NCI-H1436 treated with DMSO at 0.1 percent for 48 hours (cell line): ENCODE results near the gene SUPT4H1.
"Not testable (repeated sequence)": the region's sequence is repeated elsewhere in the genome, so short reads cannot be mapped to it uniquely, and the experiment has no call there.

ENCODE experiments used
- DNase-seq: peaks from one replicate; lab custom pipeline; 2025; lab: John Stamatoyannopoulos, UW

The SUPT4H1 gene

GRCh38 chr17:58351831-58352595 is at the start of gene SUPT4H1:
SUPT4H1 (minus strand) TSS chr17:58352201; CDS start chr17:58352135, 66 bp downstream.
- DNase-seq, result peak; percentile 81

- DNase-seq, result no peak
These were observed 49.3 kb upstream of the SUPT4H1 start for GRCh38 chr17:58401287-58401686.

DNA sequence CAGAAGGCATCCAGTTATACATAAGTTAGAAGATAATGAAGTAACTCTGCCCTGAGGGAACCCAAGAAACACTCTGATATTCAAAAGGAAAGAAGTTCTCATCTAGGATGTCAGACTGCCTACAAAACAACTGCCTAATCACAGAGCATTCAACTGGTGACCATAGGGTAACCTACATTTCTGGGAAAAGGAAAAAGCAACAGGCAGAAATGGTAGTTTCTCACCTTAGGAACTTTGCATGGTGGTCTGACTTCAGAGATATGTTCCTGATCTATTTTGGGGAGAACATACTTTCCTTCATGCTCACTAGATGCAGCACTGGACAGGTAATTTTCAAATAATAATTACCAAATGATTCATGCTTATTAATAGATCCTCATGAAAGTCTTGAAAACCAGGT is 48.8 kb upstream of the SUPT4H1 start:
- no peak for DNase-seq

DNA sequence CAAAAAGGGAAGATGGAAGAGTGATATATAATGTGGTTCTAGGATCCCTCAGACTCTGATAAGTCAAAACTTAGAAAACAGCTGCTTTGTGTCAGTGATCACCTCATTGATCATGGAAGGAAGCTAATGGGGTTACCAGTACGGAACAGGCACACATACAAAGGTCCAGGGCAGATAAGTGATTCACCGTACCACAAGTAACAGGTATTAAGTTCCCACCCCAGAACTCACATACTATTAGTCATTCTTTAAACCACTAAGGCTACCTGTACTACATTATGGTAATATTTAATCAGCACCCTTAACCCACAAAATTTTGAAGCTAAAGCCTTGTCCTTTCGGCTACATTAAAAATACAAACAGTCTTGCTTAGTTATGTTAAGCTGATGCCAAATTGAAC is 48.0 kb upstream of the SUPT4H1 start:
- no peak for DNase-seq

GRCh38 chr17:58398574-58399266 is 46.7 kb upstream of the SUPT4H1 start:
- DNase-seq, result no peak

DNA sequence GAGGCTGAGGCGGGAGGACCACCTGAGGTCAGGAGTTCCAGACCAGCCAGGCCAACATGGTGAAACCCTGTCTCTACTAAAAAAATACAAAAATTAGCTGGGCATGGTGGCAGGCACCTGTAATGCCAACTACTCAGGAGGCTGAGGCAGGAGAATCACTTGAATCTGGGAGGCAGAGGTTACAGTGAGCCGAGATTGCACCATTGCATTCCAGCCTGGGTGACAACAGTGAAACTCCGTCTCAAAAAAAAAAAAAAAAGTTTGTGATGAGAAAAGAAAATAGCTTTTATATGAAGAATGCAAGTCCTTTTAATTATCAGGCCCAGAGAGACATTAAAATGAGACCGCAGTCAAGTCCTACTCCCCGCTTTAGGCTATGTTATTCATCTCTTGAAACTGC is 45.4 kb upstream of the SUPT4H1 start:
- not testable (repeated sequence) for DNase-seq

- no peak for DNase-seq
These were observed 44.2 kb upstream of the SUPT4H1 start for GRCh38 chr17:58396173-58396572.

- no peak for DNase-seq
These were observed 42.7 kb upstream of the SUPT4H1 start for GRCh38 chr17:58394534-58395223.

DNA sequence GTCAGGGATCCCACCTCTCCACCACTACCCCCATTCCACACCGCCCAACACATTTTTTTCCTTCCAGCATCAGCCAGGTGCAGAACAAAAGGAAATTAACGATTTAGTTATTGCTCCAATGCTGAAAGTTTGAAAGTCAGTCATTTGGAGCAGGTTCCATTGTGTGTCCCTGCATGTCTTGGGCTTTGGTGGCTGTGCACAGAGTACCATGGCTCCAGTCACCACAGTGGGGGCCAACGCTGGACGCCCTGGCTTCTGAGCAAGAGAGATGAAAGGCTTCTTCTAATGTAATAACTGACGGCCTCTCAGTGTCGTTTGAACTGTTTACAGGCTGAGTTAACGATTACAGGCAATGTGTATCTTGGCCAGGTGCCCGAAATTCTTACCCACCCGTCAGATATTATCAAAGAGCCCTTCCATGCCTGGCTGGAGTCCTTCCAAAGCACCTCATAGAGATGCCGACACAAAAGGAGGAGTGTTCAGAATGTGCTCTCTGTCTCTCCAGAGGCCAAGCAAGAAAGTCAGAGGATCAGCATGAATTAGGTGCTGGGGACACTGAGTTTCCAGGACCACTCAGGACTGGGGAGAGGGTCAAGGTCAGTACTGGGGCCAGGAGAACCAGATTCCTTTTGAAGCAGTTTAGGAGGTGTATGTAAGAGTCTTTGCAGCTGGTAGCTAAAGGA is 39.4 kb upstream of the SUPT4H1 start:
- peak; percentile 53 for DNase-seq

GRCh38 chr17:58390884-58391283 is 38.9 kb upstream of the SUPT4H1 start:
- DNase-seq, result no peak

- no peak for DNase-seq
These were observed 36.5 kb upstream of the SUPT4H1 start for GRCh38 chr17:58388302-58389190.

GRCh38 chr17:58387834-58388233 is 35.8 kb upstream of the SUPT4H1 start:
- no peak for DNase-seq

- DNase-seq, result no peak
These were observed 34.7 kb upstream of the SUPT4H1 start for GRCh38 chr17:58386708-58387107.

GRCh38 chr17:58385359-58385899 is 33.4 kb upstream of the SUPT4H1 start:
- DNase-seq, result no peak

GRCh38 chr17:58384897-58385296 is 32.9 kb upstream of the SUPT4H1 start:
- no peak for DNase-seq

DNA sequence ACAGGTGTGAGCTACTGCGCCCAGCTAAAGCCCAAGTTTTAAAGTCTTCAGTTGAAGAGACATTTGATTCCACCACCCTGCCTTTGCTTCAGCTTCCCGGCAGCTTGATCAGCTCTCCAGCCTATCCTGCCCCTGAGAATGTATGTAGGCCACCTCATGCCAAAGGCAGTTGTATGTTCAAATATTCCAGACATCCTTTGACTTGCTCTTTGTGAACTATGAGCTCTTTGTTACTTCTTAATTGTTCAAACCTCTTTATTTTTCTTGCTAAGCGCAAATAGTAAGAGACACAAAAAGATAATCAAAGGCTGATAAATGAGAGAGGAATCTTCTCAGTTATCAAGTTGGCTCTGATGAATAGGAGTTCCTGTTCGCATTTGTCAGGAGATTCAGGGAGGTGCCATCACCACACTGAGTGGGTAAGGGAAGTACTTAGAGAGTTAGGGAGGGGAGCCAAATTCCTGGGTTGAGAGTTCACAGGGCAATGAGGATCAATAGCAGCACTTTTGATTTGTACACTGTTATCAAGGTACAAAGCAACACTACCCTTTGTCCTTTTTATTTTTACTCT is 32.0 kb upstream of the SUPT4H1 start:
- DNase-seq, result no peak

DNA sequence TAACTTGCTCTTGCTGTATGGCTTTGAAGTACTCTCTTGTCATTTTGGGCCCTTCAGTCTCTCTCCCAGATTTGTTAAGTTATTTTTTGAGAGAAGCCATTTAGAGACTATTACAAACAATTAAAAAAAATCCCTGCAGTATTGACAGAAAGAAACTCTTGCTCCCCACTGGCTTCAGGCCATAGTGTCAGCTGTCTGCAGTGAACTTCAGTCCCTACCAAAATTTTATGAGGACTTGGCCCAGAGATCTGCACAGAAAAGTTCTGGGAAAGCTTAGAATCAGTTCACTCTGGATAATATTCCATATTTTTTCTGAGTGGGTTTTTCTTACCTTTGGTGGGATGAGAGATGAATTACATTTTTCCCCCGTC is 30.9 kb upstream of the SUPT4H1 start:
- no peak for DNase-seq

GRCh38 chr17:58382108-58382871 is 30.3 kb upstream of the SUPT4H1 start:
- no peak for DNase-seq

GRCh38 chr17:58381124-58382035 is 29.4 kb upstream of the SUPT4H1 start:
- DNase-seq, result no peak
